Heart left ventricle (tissue), 16 donors: ENCODE data around the gene WWOX. TPM values are rescaled to one million over a fixed set of nuclear protein-coding genes. Genes with fewer than 3 reads are reported as not detected.

Source experiments
- ATAC-seq, 4 donors: fragments of 200-7000 bp; cut with Tn5 transposase; one replicate each; pipeline ENCODE4 v1.9.1; 2020 to 2022; ENCODE audit warnings: moderate library complexity in 4 of 4, mild to moderate bottlenecking in 3 of 4, moderate number of reproducible peaks in 1 of 4
- DNase-seq, 5 donors: peaks; one replicate each; pipeline ENCODE4 v3.0.0-alpha.2; 2020
- H3K27ac ChIP-seq, 12 donors: fragments of 200-600 bp; sonication (generic) in 4 of 12; one replicate each; pipeline versions ENCODE4 v1.5.0 to v1.8.0; 2016 to 2022; ENCODE audit warnings: mild to moderate bottlenecking in 2 of 12
- H3K27me3 ChIP-seq, 9 donors: fragments of 200-600 bp; sonication (generic) in 2 of 9; one replicate each; pipeline versions ENCODE4 v1.5.1 to v1.8.0; 2016 to 2022; ENCODE audit warnings: mild to moderate bottlenecking in 3 of 9
- H3K36me3 ChIP-seq, 9 donors: fragments of 200-600 bp; sonication (generic) in 2 of 9; one replicate each; pipeline versions ENCODE4 v1.5.0 to v1.8.0; 2018 to 2022; ENCODE audit warnings: mild to moderate bottlenecking in 2 of 9
- H3K4me1 ChIP-seq, 12 donors: fragments of 200-600 bp; sonication (generic) in 4 of 12; one replicate each; pipeline versions ENCODE4 v1.5.0 to v1.8.0; 2016 to 2022; ENCODE audit warnings: mild to moderate bottlenecking in 3 of 12
- H3K4me3 ChIP-seq, 12 donors: fragments of 200-600 bp; sonication (generic) in 4 of 12; one replicate each; pipeline versions ENCODE4 v1.5.0 to v1.8.0; 2017 to 2022; ENCODE audit warnings: mild to moderate bottlenecking in 9 of 12, moderate library complexity in 4 of 12
- H3K9me3 ChIP-seq, 12 donors: fragments of 200-600 bp; sonication (generic) in 4 of 12; one replicate each; pipeline versions ENCODE4 v1.5.0 to v1.8.0; 2016 to 2022; ENCODE audit warnings: mild to moderate bottlenecking in 1 of 12
- POLR2A ChIP-seq, 2 donors: fragments of 450-650 bp; IDR thresholded peaks; one replicate each; pipeline ENCODE4 v1.6.1; 2017; ENCODE audit warnings: antibody characterized with exemption in 2 of 2, mild to moderate bottlenecking in 2 of 2, moderate library complexity in 2 of 2
- WGBS, 4 donors: extraction: QIAGEN DNeasy Blood & Tissue Kit in 2 of 4; methylation state at CpG; one replicate each; pipeline versions ENCODE4 v1.1.5 to v1.1.7; 2013 to 2018; 5-methylcytosine and 5-hydroxymethylcytosine counted together
- intact Hi-C, 10 donors: fragments of 100-400 bp; cut with DNase I; formaldehyde crosslinking; loops; one replicate each; pipeline versions ENCODE4 v1.11.1 to v1.14.2; 2022
- polyA plus RNA-seq, 2 donors: library from polyadenylated mRNA; stranded (reverse); fragments of 200-250 nt; gene quantifications; one replicate each; pipeline ENCODE4 v1.2.3, GENCODE V29; 2013
- total RNA-seq, 9 donors: library from RNA; depleted of rRNA in 2 of 9; stranded (reverse); fragments of >200 nt in 2 of 9; fragmentation: NEBNext Ultra II Directional in 3 of 9; extraction: Animal tissue kit (Norgen Biotek cat#: 25700) in 3 of 9; gene quantifications; one replicate each; pipeline versions ENCODE4 v1.1.0 to v1.2.4, GENCODE V29; 2016 to 2023
- TF ChIP-seq, protein P1 (sequence below), 12 donors: fragments of 200-600 bp; sonication (generic) in 4 of 12; IDR thresholded peaks; one replicate each; pipeline versions ENCODE4 v1.5.0 to v1.8.0; 2018 to 2022; ENCODE audit warnings: antibody characterized with exemption in 12 of 12, mild to moderate bottlenecking in 5 of 12
- donor health status: ischemic (EF 13 %, LVEDD 7.1; RV severe dilation, severe dysfunction).
- donor health status: healthy with polysubstance abuse.
- donor health status: DM: no; HTN: yes; CAD: no.
- donor health status: DM: no; HTN: no; CAD: no.
- donor health status: ischemic (EF 25% LVEDD 6.9; RV normal size, moderate dysfunction).
- donor health status: ischemic (EF 25% LVEDD 5.7; RV mildly dilated, moderate dysfunction).
- donor health status: healthy.
- donor health status: DM: yes; HTN: yes; CAD: no.
- donor health status: ischemic (EF 35%, LVEDD 5.7; RV mildly dilated, moderate dysfunction).
- donor health status: nonischemic (EF 11% LVEDD 7.7; RV severe dilation, severe dysfunction).
- donor health status: DM: yes; HTN: yes; CAD: no.
- donor health status: PGD.
- donor health status: ischemic (EF 29% LVEDD 5.4; RV normal size, mild dysfunction).
- donor health status: nonischemic (EF 23%, LVEDD 6.1; RV moderate dilation, normal function).

WWOX gene
- total and polyA plus RNA-seq, 11 donors = 4.3 to 18.3 (median 9.1) TPM

GRCh38 chr16:79054211-79054984 is 954.9 kb downstream of the WWOX start:
- H3K27ac ChIP-seq = no peak overlapping the region
- no peak overlapping the region for H3K4me3 ChIP-seq
- intact Hi-C loops = no loop called here
- peaks cover 0 to 5% (median 0%) of the 10 kb centered on the region in 12 donors for H3K9me3 ChIP-seq
- no peaks in the 10 kb centered on the region for H3K27me3 ChIP-seq
- H3K36me3 ChIP-seq = no peaks in the 10 kb centered on the region
- no peak for TF ChIP-seq POLR2A (IDR thresholded peaks at IDR 0.05)
- TF ChIP-seq, protein P1, sequence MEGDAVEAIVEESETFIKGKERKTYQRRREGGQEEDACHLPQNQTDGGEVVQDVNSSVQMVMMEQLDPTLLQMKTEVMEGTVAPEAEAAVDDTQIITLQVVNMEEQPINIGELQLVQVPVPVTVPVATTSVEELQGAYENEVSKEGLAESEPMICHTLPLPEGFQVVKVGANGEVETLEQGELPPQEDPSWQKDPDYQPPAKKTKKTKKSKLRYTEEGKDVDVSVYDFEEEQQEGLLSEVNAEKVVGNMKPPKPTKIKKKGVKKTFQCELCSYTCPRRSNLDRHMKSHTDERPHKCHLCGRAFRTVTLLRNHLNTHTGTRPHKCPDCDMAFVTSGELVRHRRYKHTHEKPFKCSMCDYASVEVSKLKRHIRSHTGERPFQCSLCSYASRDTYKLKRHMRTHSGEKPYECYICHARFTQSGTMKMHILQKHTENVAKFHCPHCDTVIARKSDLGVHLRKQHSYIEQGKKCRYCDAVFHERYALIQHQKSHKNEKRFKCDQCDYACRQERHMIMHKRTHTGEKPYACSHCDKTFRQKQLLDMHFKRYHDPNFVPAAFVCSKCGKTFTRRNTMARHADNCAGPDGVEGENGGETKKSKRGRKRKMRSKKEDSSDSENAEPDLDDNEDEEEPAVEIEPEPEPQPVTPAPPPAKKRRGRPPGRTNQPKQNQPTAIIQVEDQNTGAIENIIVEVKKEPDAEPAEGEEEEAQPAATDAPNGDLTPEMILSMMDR (IDR thresholded peaks at IDR 0.05) = no peak
- ATAC-seq = no peak
- 70 to 72% (median 72%) methylated on average over 13 of the region's 13 CpGs for WGBS, 4 donors
- no peaks in the 10 kb centered on the region for H3K4me1 ChIP-seq
- no peak for DNase-seq

DNA sequence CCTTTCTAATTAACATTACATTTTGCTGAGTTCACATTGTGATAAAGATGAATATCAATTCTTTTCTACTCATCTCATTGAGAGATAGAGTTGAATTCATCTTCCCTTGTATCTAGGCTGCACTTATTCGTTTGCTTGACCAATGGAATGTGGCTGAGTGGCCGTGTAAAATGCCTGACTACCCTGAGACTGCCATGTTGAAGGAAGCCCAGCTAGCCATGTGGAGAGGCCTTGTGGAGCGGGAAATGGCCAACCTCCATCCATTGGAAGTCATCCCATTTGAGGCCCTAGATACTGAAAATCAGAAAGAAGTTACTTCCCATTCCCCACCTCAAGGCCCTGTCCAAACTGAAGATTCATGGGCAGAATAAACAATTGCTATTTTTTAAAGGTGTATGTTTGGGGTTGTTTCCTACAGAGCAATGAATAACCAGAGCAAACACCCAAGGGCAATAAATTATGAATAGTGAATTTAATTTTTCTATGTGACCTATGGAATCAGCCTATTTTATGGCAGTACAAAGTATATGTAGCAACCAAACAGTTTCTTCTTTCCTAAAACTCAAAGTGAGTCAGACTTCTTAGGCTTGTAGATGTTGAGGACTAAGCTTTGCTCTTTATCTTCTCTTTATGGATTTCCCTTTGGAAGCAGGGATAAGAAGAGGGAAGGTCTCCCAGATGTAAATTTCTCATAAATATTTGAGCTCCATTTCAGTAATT is 956.0 kb downstream of the WWOX start:
- WGBS, 4 donors = 95 to 97% (median 96%) methylated on average over 3 of the region's 3 CpGs
- H3K4me3 ChIP-seq = no peak overlapping the region
- no peak overlapping the region for H3K27ac ChIP-seq
- no peaks in the 10 kb centered on the region for H3K4me1 ChIP-seq
- TF ChIP-seq POLR2A (IDR thresholded peaks at IDR 0.05) = no peak
- TF ChIP-seq, protein P1 (IDR thresholded peaks at IDR 0.05) = no peak
- peaks cover 0 to 5% (median 0%) of the 10 kb centered on the region in 12 donors for H3K9me3 ChIP-seq
- DNase-seq = no peak
- H3K27me3 ChIP-seq = no peaks in the 10 kb centered on the region
- ATAC-seq = no peak
- intact Hi-C loops = no loop called here
- no peaks in the 10 kb centered on the region for H3K36me3 ChIP-seq

GRCh38 chr16:79061181-79061580 is 961.7 kb downstream of the WWOX start:
- no peaks in the 10 kb centered on the region for H3K4me1 ChIP-seq
- TF ChIP-seq POLR2A (IDR thresholded peaks at IDR 0.05) = no peak
- TF ChIP-seq, protein P1 (IDR thresholded peaks at IDR 0.05) = no peak
- H3K27me3 ChIP-seq = peaks cover 0 to 4% (median 0%) of the 10 kb centered on the region in 9 donors
- intact Hi-C loops = no loop called here
- no peak for ATAC-seq
- DNase-seq = no peak
- no peak overlapping the region for H3K4me3 ChIP-seq
- H3K36me3 ChIP-seq = no peaks in the 10 kb centered on the region
- H3K27ac ChIP-seq = no peak overlapping the region
- 61 to 67% (median 63%) methylated on average over 6 of the region's 6 CpGs for WGBS, 4 donors
- H3K9me3 ChIP-seq = no peaks in the 10 kb centered on the region

DNA sequence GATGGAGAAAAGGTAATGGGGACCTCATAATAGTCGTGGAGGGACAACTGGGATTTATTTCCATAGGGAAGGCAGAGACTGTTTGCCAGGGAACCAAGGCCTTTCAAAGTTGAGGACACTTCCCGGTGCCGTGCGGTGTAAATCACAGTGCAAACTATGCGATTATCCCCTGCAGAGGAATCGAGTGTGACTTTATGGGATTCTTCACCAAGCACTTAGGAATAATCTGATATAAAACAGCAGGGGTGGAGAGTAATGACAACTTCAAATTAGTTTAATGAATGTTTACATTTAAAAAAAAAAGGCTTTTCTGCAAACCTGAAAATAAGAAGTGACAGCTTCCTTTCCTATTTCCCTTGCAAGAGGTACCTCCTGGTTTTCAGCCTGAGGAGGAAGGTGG is 962.9 kb downstream of the WWOX start:
- Histone ChIP-seq H3K27ac (no peak overlapping the region), H3K9me3 (no peaks in the 10 kb centered on the region), H3K4me1 (no peaks in the 10 kb centered on the region), H3K27me3 (peaks cover 0 to 4% (median 0%) of the 10 kb centered on the region in 9 donors), H3K36me3 (no peaks in the 10 kb centered on the region), H3K4me3 (no peak overlapping the region)
- ATAC-seq = no peak
- no peak for TF ChIP-seq POLR2A (IDR thresholded peaks at IDR 0.05)
- TF ChIP-seq, protein P1 (IDR thresholded peaks at IDR 0.05) = no peak
- 58 to 79% (median 69%) methylated on average over 6 of the region's 6 CpGs for WGBS, 4 donors
- DNase-seq = no peak
- intact Hi-C loops = no loop called here
